HTR-8/SVneo (cell line): ENCODE results near the gene TSC1.
"Not testable (repeated sequence)": the region's sequence is repeated elsewhere in the genome, so short reads cannot be mapped to it uniquely, and the experiment has no call there.

ENCODE experiments used
- DNase-seq: peaks from one replicate; pipeline ENCODE4 v3.0.0; 2011; ENCODE audit warnings: low spot score, mixed read lengths; ENCODE audit not compliant: insufficient read length
- FAIRE-seq: peaks from 2 replicates; lab custom pipeline; 2011; peaks lifted over from hg19 to GRCh38; lab: Jason Lieb, UNC

TSC1 gene

DNA sequence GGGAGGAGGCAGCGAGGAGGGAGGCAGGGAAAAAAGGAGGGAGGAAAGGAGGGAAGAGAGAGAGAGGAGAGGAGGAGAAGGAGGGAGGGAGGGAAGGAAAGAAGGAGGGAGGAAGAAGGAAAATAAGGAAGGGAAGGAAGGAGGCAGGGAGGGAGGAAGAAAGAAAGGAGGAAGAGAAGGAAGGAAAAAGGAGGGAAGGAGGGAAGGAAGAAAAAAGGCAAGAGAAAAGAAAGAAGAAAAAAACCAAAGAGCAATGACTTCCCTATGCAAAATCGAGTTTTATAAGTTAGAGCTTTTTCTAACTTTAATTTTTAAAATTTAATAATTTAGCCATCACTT lies 33.7 kb upstream of the TSC1 start:
- FAIRE-seq (no peak), DNase-seq (no peak)

DNA sequence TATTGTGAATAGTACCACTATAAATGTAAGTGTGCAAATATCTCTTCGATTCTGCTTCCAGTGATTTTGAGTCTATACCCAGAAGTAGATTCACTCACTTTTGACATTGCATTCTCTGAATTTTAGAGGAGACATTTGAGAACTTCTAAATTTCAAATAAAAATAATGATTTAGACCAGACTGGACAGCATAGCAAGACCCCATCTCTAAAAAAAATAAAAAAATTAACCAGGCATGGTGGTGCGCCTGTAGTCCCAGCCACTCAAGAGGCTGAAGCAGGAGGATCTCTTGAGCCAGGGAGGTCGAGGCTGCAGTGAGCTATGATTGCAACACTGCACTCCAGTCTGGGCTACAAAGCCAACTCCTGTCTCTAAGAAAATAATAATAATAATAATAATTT lies 32.2 kb upstream of the TSC1 start:
- DNase-seq = no peak

DNA sequence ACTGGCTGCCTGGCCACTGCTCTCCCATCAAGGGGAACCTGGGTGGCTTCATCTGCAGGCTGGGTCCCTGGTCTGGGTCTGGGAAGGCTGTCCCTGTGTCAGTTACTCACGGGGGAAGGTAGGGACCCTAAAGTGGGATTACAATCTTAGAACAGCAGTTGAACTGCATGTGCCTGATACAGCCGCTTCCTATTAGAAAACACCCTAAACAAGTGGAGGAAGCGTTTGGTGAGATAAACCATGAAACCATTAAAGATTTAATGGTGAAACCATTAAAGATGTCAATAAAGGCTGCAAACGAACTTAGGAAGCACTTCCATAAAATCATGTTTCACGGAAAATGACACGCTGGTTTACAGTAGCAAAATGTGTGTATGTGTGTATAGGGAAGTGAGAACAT lies 31.5 kb upstream of the TSC1 start:
- FAIRE-seq (no peak), DNase-seq (no peak)

More for the DNA sequence above, 32.2 kb upstream of the TSC1 start:
- FAIRE-seq = no peak

DNA sequence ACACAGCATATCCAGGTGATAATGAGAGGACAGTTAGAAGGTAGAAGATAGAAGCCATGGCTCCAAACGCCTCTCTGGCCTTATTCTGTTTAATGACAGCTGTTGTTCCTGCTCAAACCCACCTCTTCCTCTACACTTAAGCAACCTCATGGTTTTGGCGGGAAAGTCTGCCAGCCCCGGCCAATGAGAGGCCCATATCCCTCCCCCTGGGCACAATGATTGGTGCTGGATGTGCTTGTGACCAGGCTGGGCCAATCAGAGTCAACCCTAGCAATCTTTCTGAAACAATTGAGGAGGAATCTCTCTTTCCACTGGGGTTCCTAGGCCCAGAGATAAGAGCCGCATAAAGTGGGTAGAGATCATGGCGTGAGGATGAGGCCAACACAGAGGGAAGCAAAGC lies 29.3 kb upstream of the TSC1 start:
- FAIRE-seq (no peak), DNase-seq (no peak)

DNA sequence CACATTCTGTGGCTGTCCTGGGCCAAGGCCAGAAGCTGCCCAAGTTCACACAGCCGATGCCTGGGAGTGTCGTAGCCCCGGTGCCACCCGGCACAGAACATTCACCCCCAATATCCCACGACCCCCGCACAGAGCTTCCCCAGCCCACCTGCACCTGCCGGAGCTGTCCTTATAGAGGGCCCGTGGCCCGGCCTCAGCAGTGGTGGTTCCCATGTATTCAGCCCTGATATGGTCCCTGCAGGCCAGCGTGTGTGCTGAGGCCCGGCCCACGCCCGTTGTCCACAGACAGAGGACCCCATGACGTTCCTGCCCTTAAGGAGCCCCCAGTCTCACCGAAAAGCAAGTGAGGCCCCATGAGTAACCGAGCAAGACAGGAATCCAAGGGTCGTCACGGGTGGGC lies 28.8 kb upstream of the TSC1 start:
- FAIRE-seq (no peak), DNase-seq (no peak)

DNA sequence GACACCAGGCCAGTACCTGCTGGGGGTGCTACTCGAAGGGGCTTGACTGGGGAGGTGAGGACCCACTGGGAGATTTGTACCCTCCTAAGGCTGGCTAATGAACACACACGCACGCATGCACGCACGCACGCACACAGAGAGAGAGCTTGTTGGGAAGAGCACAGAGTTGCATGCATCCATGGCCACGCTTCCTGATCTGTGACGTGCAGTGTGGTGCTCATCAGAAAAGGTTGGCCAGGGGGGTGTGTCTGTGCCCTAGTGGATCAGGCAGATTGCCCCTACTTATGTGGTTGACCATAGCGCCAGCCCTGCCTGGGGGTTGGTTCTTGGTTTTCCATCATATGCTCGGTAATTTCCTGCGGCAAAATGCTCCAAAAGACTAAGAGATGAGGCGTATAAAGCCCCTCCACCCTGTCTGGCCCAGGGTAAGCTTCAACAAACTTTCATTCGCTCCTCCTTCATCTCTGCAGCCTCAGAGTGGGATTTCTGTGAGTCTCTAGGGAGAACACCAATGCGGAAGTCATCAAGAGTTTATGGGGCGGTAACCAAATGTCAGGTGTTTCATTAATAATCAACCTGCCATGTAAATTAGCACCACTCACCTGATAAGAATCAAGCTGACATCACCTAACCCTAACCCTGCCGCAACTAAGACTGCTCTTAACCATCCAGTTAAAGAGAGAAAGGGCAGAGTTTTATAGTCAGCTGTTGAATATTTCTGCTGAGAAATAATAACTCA lies 26.1 kb upstream of the TSC1 start:
- FAIRE-seq (no peak), DNase-seq (no peak)

DNA sequence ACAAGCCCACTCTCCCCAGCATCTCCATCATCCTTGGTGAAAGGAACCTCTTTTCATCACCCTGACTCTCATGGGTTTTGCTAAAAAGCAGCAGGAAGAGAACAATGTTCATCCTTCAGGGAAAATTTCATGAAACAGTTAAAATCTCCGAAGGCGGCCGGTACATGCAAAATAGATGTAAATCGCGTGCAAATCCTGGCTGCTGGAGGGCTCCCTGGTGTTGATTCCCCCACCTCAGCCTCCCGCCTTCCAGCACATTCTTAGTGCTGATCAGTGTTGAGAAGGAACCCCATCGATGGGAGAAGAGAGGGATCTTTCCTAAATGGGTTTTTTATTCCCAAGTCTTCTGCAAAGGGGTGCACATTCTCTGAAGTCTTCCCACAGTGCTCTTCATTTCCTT lies 25.4 kb upstream of the TSC1 start:
- FAIRE-seq = no peak
- no peak for DNase-seq

DNA sequence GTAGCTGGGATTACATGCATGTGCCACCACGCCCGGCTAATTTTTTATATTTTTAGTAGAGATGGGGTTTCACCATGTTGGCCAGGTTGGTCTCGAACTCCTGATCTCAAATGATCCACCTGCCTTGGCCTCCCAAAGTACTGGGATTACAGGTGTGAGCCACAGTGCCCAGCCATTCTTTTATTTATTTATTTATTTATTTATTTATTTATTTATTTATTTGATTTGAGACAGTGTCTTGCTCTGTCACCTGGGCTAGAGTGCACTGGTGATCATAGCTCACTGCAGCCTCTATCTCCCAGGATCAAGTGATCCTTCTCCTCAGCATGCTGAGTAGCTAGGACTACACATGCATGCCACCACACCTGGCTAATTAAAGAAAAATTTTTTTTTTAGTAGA lies 23.5 kb upstream of the TSC1 start:
- DNase-seq, FAIRE-seq: not testable (repeated sequence)

DNA sequence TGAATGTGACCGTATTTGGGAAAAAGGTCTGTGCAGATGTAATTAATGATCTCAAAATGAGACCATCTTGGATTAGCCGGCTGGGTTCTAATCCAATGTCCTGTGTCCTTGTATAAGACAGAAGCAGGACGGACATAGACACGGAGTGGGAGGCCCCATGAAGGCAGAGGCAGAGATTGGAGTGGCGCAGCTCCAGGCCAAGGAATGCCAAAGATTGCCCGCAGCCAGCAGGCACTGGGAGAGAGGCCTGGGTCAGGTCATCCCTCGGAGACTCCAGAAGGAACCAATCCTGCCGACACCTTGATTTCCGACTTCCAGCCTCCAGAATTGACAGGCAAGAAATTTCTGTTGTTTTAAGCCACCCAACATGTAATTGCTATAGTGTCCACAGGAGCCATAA lies 21.1 kb upstream of the TSC1 start:
- DNase-seq = no peak
- no peak for FAIRE-seq

DNA sequence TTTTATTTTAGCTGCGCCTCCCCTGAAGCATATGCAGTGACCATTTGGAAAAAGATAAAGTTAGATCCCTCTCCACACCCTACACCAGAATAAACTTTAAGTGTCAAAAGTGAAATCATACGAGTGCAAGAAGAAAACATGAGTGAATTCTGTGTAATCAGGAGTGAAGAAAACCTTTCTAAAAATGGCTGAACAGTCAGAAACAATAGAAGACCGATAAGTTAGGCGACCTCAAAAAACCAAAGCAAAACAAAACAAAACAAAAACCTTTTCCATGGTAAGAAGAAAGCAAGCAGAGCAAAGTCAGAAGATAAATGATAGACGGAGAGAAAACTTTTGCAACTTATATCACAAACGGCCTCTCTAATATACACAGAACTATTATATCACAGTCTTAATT lies 16.6 kb upstream of the TSC1 start:
- DNase-seq = no peak
- no peak for FAIRE-seq

DNA sequence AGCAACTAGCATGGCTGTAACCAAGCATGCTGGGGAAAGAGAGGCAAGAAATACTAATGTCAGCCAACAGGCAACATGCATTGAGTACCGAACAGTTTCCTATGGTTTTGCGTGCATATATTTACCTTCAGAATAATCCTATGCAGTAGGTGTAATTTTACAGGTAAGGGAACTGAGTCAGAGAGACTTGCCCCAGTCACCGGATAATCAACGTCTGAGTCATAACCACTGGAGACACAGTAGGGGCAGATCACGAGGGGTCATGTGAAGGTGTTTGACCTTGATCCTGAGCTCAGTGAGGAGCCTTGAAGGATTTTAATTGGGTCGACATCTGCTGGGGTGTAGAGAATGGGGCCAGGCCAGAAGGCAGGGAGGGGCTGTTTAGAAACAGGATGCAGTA lies 13.4 kb upstream of the TSC1 start:
- FAIRE-seq = no peak

DNA sequence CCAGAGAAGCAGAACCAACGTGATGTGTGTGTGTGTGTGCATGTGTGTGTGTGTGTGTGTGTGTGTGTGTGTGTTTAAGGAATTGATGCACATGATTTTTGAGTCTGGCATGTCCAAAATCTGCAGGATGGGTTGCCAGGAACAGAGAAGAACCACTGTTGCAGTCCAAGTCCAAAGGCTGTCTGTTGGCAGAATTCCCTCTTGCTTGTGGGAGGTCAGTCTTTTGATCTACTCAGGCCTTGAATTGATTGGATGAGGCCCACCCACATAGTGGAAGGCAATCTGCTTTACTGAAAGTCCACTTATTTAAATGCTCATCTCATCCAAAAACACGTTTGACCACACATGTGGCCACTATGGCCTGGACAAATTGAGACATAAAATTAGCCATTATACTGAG lies 11.4 kb upstream of the TSC1 start:
- DNase-seq (no peak), FAIRE-seq (no peak)

More for the DNA sequence above, 13.4 kb upstream of the TSC1 start:
- DNase-seq = no peak

DNA sequence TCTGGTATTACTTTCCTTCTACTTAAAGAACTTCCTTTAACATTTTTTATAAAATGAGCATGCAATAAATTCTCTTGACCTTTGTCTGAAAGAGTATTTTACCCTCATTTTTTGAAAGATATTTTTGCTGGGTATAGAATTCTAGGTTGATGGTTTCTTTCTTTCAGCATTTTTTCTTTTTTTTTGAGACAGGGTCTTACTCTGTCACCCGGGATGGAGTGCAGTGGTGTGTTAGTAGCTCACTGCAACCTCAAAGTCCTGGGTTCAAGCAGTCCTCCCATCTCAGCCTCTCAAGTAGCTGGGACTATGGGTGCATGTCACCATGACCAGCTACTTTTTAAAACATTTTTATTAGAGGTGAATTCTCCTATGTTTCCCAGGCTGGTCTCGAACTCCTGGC lies 10.7 kb upstream of the TSC1 start:
- FAIRE-seq (no peak), DNase-seq (no peak)

DNA sequence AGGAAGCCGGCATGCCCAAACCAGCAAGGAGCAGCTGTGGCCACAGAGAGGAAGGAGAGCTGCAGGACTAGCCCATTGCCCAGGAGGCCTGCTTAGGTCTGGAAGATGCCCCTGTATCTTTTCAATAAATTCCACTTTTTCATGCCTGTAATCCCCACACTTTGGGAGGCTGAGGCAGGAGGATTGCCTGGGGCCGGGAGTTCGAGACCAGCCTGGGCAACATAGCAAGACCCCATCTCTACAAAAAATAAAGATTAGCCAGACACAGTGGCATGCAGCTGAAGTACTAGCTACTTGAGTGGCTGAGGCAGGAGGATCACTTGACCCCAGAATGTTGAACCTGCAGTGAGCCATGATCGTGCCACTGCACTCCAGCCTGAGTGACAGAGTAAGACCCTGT lies 5.3 kb upstream of the TSC1 start:
- DNase-seq (no peak), FAIRE-seq (no peak)

DNA sequence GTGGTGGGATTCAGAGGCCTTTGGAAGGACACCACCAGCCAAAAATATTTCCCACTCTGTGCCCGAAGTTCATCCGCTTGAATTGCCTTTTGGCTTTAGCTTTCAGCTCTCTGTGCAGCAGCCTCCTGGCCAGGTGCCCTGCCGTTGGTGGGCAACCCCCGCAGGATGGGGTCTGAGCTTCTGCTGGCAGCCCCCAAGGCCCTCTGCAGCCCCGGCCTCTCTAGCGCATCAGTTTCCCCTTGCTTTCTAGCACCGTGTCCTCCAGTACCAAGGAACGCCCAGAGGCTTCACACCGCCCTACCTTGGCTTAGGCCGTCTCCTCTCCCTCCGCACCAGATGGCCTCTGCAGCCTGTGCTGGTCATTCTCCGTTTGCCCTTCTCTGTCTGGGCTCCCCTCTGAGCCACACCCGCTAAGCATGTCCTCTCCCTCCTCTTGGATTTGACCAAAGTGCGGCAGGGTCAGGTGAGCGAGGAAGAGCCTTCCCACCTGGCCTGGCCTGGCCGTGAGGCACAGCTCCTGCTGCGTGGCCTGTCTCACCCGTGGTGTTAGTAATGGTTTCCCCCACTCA lies 4.2 kb upstream of the TSC1 start:
- FAIRE-seq (no peak), DNase-seq (no peak)

DNA sequence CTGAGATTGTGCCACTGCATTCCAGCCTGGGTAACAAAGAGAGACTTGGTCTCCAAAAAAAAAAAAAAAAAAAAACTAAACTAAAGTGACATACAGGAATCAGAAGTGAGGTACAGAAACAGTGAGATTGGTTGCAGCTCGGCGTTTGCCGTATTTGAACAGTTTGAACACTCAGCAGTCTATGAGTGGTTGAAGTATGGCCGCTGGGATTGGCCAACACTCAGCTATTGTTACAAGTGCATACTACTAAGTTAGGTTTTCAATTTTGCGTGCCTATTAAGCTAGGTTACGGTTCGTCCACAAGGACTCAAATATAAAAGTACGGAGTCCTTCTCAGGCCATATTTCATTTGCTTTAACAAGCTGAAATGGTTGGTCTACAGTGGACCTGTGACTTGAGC lies 3.3 kb upstream of the TSC1 start:
- DNase-seq = no peak
- FAIRE-seq = no peak

DNA sequence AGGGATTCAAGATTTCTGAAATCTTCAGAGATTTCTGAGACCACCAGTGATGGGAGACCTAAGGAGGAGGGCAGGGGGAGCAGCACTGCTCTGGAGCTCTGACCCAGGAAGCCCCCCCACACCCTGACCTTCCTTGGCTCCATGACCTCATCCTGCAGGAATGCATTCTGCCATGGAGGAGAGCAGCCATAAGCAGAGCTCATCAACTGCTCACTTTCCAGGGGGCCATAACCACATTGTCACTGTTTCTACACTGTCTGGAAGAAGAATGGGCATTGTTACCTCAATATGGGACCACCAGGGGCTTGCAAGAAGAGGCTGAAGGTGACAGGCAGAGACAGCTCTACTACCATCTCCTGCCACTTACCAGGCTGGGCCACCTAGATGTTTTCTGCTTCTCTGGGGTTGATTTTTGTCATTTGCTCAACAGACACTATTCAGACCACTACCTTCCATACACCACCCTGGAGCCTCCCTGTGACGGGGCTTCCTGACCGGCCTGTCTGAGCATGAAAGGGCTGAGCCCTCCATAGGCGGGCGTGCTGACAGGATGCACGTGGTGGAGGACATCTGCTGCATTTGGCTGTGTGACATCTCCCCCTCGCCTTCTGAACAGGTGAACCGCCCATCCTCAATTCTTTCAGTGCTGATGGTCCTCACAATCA lies 2.3 kb upstream of the TSC1 start:
- peak; percentile 70 for DNase-seq
- FAIRE-seq = no peak

DNA sequence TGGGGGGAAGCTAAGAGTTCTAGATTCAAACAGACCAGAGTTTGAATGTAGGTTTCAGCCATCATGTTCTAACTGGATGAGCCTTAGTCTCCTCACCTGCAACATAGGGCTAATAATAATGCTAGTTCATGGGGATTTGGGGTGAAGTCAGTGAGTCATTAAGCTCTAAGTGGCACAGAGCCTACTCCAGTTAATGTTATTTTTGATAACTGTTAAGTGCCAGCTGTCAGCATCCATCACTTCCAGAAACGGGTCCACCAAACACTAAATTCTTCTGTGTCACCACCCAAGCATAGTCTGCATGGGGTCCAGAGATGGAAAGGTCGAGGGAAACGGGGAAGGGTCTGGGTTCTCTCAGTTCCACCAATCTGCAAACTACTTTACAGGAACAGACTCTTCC lies 1.8 kb upstream of the TSC1 start:
- DNase-seq (no peak), FAIRE-seq (no peak)

DNA sequence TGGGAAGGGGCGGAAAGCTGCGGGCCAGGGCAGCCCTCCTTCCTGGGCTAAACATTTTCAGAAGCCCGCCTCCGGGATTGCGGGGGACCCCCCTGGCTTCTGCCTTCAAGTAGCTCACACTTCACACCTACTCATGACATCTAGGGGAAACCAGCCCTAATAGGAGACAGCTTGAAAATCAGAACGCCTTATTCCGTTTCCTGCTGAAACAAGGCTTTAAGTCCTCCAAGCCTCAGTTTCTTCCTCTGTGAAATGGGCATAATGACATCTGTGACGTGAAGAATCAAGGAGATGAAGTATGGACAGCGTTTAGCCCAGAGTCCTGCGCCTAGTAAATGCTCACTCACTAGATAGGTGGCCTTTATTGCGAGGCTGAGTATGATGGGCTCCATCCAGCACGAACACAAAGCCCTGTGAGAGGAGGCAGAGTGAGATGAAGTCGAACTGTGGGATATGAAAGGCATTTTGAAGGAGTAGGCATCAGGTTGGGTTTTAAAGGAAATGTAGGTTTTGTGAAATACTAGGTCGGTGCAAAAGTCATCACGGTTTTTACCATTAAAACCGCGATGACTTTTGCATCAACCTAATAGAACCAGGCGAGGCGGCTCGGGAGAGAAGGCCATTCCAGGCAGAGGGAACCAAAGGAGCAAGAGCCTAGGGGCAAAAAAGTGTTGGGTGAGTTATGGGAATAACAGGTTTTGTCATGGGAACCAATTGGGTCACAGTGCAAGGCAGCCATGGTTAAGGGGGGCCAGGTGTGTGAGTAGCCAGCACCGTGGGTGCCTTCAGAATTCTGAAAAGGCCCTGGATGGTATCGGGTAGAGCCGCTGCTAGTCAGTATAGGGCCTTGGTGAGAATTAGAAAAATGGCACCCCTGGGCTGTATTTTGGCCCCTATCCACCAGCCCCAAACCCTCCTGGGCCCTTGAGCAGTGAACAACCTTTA lies 1.0 kb upstream of the TSC1 start:
- no peak for FAIRE-seq
- DNase-seq = no peak

DNA sequence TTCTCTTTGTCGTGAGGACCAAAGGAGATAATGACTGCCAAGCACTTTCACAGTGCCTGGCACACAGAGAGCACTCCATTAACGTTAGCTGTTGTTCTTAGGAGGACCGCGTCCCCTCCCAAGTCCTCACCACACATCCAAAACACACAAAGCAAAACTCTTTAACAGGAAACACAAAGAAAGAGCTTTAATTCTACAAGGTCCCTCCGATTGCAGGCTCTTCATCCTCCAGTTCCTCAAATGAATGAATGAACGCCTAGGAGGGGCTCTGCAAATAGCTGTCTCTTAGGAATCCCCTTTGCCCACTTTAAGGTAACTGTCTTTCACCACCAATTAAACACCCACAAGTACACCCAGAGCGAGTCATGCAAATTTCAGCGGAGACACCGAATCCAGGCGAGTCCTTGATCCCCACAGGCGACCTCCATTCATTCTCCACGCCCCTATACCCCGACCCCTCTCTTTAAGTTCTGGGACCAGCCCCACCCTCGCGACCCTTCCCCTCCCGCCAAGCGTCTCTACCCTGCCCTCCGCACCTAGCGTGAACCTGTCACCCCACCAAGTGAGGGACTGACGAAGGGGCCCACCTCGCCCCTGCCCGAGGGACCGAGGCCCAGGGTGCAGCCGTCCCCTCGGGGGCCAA lies 644 bp downstream of the TSC1 start:
- no peak for DNase-seq
- FAIRE-seq = no peak
